ENCODE results near the gene RAET1E. TPM values are rescaled to one million over a fixed set of nuclear protein-coding genes. Genes with fewer than 3 reads are reported as not detected.

RAET1E gene
- total RNA-seq, 2 experiments from 2014 or later: not detected

DNA sequence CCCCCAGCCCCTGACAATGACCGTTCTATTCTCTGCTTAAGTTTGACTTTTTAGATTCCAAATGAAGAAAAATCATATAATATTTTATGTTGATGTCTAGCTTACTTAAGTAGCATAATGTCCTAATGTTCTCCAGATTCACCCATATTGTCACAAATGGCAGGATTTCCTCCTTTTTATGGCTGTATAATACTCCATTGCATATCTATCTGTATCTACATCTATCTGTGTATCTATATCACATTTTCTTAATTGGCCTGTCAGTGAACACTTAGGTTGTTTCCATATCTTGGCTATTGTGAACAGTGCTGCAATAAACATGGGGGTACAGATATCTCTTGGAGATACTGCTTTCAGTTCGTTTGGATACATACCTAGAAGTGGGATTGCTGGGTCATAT lies 26.7 kb downstream of the RAET1E start:
- Mint-ChIP-seq H3K9me3 (no peaks in the 10 kb centered on the region), H3K4me3 (no peak overlapping the region), H3K27ac (no peak overlapping the region), H3K4me1 (ENCODE audit: low read depth) (no peaks in the 10 kb centered on the region), H3K36me3 (ENCODE audit: low read depth) (no peaks in the 10 kb centered on the region), H3K27me3 (peaks cover 22% of the 10 kb centered on the region)
- Histone ChIP-seq H3K4me1 (ENCODE audit: insufficient read depth, low read length) (no peaks in the 10 kb centered on the region), H3K27ac (ENCODE audit: low read depth in 1 of 2, low read length in 2 of 2) (no peak overlapping the region), H3K9me3 (ENCODE audit: control insufficient read depth in 1 of 2, insufficient read depth in 1 of 2, low read length in 2 of 2) (no peaks in the 10 kb centered on the region), H3K4me3 (ENCODE audit: low read length) (no peak overlapping the region), H3K27me3 (ENCODE audit: control insufficient read depth in 1 of 2, insufficient read depth in 2 of 2, low read length in 2 of 2) (peaks cover 0 to 7% of the 10 kb centered on the region in 2 experiments), H3K36me3 (ENCODE audit: insufficient read depth, low read length) (no peaks in the 10 kb centered on the region)
- POLR2A ChIA-PET: no interaction called here
- intact Hi-C loops (cut with DNase I, micrococcal nuclease): no loop called here
- DNase-seq (no peak), ATAC-seq (ENCODE audit: poor library complexity) (no peak)
- CTCF ChIA-PET: no interaction called here
- TF ChIP-seq, protein P1, sequence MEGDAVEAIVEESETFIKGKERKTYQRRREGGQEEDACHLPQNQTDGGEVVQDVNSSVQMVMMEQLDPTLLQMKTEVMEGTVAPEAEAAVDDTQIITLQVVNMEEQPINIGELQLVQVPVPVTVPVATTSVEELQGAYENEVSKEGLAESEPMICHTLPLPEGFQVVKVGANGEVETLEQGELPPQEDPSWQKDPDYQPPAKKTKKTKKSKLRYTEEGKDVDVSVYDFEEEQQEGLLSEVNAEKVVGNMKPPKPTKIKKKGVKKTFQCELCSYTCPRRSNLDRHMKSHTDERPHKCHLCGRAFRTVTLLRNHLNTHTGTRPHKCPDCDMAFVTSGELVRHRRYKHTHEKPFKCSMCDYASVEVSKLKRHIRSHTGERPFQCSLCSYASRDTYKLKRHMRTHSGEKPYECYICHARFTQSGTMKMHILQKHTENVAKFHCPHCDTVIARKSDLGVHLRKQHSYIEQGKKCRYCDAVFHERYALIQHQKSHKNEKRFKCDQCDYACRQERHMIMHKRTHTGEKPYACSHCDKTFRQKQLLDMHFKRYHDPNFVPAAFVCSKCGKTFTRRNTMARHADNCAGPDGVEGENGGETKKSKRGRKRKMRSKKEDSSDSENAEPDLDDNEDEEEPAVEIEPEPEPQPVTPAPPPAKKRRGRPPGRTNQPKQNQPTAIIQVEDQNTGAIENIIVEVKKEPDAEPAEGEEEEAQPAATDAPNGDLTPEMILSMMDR (IDR thresholded peaks at IDR 0.05): no peak

DNA sequence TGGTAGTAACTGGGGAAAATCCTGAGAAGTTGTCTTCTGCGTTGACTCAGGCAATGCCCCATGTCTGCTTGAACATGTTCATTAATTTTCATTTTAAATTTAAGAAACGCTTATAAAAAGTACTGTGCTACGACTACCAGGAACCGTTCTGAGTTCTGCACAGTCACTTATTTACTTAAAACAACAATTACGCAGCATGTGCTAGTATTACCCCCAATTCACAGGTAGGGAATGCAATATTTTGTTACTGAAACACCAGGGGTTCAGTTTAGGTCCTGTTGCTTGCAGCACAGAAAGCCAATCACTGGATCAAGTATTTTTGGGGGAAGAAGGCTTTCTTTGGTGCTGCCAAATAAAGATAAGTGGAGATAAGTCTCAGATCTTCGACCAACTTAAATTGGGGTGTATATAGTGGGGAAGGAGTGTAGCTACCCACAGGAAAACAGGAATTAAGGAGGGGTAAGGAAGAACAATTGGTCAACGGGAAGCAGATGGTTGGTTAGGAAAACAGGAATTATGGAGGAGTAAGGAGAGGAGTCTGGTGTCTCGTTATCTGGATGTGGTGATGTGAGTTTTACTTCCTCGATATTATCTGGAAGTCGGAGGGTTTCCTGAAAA lies 28.5 kb downstream of the RAET1E start:
- Histone ChIP-seq H3K4me1 (ENCODE audit: insufficient read depth, low read length) (peaks cover 5% of the 10 kb centered on the region), H3K27ac (ENCODE audit: low read depth in 1 of 2, low read length in 2 of 2) (no peak overlapping the region), H3K27me3 (ENCODE audit: control insufficient read depth in 1 of 2, insufficient read depth in 2 of 2, low read length in 2 of 2) (peaks cover 0 to 5% of the 10 kb centered on the region in 2 experiments), H3K4me3 (ENCODE audit: low read length) (no peak overlapping the region), H3K36me3 (ENCODE audit: insufficient read depth, low read length) (no peaks in the 10 kb centered on the region), H3K9me3 (ENCODE audit: control insufficient read depth in 1 of 2, insufficient read depth in 1 of 2, low read length in 2 of 2) (no peaks in the 10 kb centered on the region)
- ChIA-PET CTCF (interaction anchor here (1.2 kb wide), 1 partner anchor 1011 kb away, joined by 3 read pairs; no protein-coding TSS in a partner anchor), POLR2A (interaction anchor here (0.6 to 1.4 kb wide), 2 partner anchors 9 to 13 kb away, joined by 3 to 4 read pairs; no protein-coding TSS in a partner anchor)
- ATAC-seq (ENCODE audit: poor library complexity) (no peak), DNase-seq (no peak)
- Mint-ChIP-seq H3K9me3 (no peaks in the 10 kb centered on the region), H3K27ac (no peak overlapping the region), H3K36me3 (ENCODE audit: low read depth) (no peaks in the 10 kb centered on the region), H3K27me3 (peaks cover 14% of the 10 kb centered on the region), H3K4me3 (no peak overlapping the region), H3K4me1 (ENCODE audit: low read depth) (no peaks in the 10 kb centered on the region)
- intact Hi-C loops (cut with DNase I, micrococcal nuclease): loop anchor here in 1 of 2 experiments (5.0 to 10.0 kb wide), 3 partner anchors 115 to 322 kb away; partner anchors contain the start of gene PPIL4
- TF ChIP-seq, protein P1 (IDR thresholded peaks at IDR 0.05): no peak

DNA sequence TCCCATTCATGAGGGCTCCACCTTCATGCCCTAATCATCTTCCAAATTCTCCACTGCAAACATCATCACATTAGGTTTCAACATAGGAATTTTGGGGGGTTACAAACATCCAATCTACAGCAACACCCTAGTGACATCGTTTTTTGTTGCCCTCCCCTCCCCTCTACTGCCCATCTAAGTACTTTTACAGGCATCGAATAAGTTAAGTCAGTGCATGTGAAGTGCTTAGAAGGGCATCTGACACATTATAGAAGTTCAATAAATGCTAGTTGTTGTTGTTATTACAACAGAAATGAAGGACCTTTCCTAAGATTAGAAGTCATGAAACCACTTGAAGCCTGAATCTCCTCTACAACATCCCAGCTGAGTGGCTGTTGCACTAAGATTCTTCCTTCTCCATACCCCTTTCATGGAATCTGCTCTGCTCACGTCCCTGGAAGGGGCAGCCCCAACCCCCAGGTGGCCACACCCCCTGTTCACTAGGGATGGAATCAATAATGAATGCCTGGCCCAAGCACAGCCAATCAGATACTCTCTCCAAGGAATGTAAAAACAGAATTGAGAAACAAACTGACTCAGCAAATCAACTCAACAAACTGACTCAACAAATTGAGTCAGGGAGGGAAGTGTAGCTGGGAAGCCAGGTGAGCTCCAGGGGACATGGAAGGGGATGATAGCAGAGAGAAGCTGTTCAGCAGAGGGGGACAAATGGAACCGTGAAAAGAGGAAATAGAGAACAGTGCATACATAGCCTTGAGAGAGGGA lies 29.9 kb downstream of the RAET1E start:
- Mint-ChIP-seq H3K27me3 (peaks cover 5% of the 10 kb centered on the region), H3K4me3 (no peak overlapping the region)

More for the DNA sequence above, 29.9 kb downstream of the RAET1E start:
- intact Hi-C loops (cut with DNase I, micrococcal nuclease): loop anchor here in 1 of 2 experiments (5.0 to 10.0 kb wide), 3 partner anchors 113 to 321 kb away; partner anchors contain the start of gene PPIL4
- no peaks in the 10 kb centered on the region for H3K9me3 Mint-ChIP-seq
- H3K27ac Mint-ChIP-seq: no peak overlapping the region
- no peaks in the 10 kb centered on the region for H3K36me3 Mint-ChIP-seq (ENCODE audit: low read depth)
- Histone ChIP-seq H3K27ac (ENCODE audit: low read depth in 1 of 2, low read length in 2 of 2) (no peak overlapping the region), H3K36me3 (ENCODE audit: insufficient read depth, low read length) (no peaks in the 10 kb centered on the region), H3K9me3 (ENCODE audit: control insufficient read depth in 1 of 2, insufficient read depth in 1 of 2, low read length in 2 of 2) (no peaks in the 10 kb centered on the region), H3K4me1 (ENCODE audit: insufficient read depth, low read length) (peaks cover 8% of the 10 kb centered on the region), H3K4me3 (ENCODE audit: low read length) (no peak overlapping the region), H3K27me3 (ENCODE audit: control insufficient read depth in 1 of 2, insufficient read depth in 2 of 2, low read length in 2 of 2) (no peaks in the 10 kb centered on the region)
- CTCF ChIA-PET: no interaction called here
- H3K4me1 Mint-ChIP-seq (ENCODE audit: low read depth): peaks cover 2% of the 10 kb centered on the region
- TF ChIP-seq, protein P1 (IDR thresholded peaks at IDR 0.05): no peak
- POLR2A ChIA-PET: interaction anchor here (1.4 kb wide), 1 partner anchor 10 kb away, joined by 4 read pairs; no protein-coding TSS in a partner anchor
- ATAC-seq (ENCODE audit: poor library complexity) (no peak), DNase-seq (no peak)
